HG03060 (cell line): ENCODE data around the gene NDRG3.
"Not testable (repeated sequence)": the region's sequence is repeated elsewhere in the genome, so short reads cannot be mapped to it uniquely, and the experiment has no call there.

ENCODE experiments used
- ATAC-seq: cut with Tn5 transposase; IDR thresholded peaks from one replicate; pipeline ENCODE4 v1.9.1; 2021; ENCODE audit warnings: low read depth, moderate number of reproducible peaks; ENCODE audit not compliant: unreplicated experiment

The NDRG3 gene

DNA sequence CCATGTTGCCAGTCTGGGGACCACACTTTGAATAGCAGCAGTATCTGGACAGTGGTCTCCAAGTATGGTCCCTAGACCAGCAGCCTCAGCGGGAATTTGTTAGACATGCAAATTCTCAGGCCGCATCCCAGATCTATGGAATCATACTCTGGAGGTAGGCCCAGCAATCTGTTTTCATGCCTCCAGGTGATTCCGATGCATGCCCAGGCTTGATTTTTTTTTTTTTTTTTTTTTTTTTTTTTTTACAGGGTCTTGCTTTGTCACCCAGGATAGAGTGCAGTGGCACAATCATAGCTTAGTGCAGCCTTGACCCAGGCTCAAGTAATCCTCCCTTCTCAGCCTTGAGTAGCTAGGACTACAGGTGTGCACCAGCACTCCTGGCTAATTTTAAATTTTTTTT lies 99.2 kb downstream of the NDRG3 start:
- ATAC-seq = no peak

DNA sequence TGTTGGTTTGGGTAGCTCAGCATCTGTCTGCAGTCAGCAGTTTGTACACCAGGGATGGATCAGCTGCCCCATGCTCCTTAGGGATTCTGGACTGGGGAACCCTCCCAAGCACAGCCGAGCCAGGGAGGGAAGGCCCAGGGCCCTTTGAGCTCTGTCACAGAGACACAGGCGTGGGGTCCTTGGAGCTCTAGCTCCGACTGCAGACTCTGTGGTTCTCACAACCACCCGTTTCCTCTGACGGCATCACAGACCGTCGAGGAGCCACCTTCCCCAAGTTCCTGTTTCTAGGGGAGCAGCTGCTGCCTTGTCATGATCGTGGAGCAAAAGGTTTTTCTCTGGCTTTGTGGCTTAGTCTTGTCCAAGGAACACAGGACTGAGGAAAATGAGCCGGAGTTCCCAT lies 99.9 kb downstream of the NDRG3 start, which contains the start of gene SLA2:
TSS of gene SLA2 (minus strand) at position 199 of the 400 bp plus-strand sequence. CDS start 4,861 bp downstream, outside the sequence.
- ATAC-seq = no peak

- no peak for ATAC-seq
These were observed 100.5 kb downstream of the NDRG3 start for GRCh38 chr20:36645353-36645752.

DNA sequence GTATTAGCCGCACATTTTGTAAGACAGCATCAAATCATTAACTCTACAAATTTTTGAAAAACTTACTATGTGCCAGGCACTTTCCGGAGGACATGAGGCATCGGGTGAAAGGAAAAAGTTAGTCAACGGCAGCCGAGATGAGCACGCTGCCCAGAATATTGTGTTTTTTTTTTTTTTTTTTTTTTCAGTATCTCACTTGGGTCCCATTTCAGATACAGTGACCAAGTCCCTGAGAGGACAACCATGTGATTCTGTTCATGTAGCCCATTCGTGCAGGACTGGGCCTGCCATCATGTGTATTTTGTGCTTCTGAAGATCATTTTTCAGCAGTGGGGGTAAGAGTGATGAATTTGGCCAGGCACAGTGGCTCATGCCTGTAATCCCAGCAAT lies 101.2 kb downstream of the NDRG3 start:
- no peak for ATAC-seq

GRCh38 chr20:36644032-36644705 lies 101.7 kb downstream of the NDRG3 start:
- no peak for ATAC-seq

- no peak for ATAC-seq
These were observed 103.8 kb downstream of the NDRG3 start for GRCh38 chr20:36642136-36642535.

DNA sequence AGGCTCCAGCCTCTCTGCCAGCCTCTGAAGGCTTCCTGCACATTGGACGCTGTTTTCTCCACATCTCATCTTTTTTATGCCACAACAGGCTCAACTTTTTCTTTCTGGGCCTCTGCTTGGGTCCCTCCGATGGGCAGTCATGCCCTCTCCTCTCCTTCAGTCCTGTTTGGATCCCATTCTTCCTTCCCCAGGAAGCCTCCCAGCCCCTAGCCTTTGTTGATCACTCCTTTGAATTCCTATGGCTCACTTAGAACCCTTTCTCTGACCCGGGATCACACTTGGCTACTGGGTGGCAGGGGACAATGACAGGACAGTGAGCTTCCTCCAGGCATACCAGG lies 104.4 kb downstream of the NDRG3 start:
- ATAC-seq = no peak

DNA sequence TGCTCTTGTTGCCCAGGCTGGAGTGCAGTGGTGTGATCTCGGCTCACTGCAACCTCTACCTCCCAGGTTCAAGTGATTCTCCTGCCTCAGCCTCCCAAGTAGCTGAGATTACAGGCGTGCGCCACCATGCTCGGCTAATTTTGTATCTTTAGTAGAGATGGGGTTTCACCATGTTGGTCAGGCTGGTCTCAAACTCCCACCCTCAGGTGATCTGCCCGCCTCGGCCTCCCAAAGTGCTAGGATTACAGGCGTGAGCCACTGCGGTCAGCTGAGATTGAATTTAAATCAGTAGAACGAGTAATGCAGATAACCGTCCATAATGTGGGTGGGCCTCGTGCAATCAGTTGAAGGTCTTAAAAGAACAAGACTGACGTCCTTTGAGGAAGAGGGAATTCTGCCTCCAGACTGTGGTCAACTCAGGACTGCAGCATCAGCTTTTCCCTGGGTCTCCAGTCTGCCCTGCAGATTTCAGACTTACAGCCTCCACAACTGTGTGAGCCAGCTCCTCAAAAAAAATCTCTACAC lies 107.0 kb downstream of the NDRG3 start:
- not testable (repeated sequence) for ATAC-seq

DNA sequence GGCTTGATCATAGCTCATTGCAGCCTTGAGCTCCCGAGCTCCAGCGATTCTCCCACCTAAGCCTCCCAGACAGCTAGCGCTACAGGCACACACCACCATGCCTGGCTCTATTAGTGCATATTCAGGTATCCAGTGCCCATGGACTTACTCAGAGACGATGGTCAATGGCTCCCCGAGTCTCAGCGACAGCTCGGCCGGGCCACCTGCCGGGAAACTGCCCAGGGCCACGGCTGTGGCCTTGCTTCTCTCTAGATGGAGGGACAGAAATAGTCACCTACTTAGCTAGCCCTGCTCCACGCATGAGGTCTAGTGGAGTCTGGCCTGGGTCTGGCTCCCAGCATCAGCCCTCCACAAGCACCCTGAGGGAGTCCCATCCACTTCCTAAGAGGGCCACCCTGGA lies 111.5 kb downstream of the NDRG3 start:
- ATAC-seq = no peak

- no peak for ATAC-seq
These were observed 112.6 kb downstream of the NDRG3 start for GRCh38 chr20:36633285-36633772.

DNA sequence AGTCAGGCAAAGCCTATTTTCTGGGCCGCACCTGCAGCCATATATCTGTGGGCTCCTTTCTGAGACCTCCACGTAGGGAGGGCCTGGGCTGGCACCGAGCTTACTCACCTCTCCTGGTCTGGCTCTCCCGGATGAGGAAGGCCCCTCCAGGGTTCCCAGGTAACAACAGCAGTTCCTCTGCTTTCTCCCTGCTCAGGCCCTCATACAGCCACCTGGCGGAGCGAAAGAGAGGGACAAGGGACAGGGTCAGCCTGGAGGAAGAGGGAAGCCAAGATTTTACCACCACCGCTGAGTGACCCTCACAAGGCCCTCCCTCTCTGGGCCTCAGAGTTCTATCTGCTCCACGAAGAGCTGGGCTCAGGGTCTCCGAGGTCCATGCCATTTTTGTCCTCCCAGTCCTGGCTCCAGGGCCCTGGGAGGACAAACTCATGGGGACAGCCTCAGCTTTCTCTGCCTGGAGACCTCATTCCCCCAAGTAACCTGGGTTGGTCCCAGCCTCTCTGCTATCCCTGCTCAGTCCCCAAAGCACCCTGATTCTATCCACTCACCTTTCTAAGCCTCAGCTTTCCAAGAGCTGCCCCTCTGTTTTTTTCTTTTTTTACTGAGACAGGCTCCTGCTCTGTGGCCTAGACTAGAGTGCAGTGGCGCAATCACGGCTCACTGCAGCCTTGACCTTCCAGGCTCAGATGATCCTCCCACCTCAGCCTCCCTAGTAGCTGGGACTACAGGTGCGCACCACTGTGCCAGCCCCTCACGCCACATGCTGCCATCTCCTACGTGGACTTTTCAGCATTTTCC lies 113.2 kb downstream of the NDRG3 start:
- no peak for ATAC-seq

DNA sequence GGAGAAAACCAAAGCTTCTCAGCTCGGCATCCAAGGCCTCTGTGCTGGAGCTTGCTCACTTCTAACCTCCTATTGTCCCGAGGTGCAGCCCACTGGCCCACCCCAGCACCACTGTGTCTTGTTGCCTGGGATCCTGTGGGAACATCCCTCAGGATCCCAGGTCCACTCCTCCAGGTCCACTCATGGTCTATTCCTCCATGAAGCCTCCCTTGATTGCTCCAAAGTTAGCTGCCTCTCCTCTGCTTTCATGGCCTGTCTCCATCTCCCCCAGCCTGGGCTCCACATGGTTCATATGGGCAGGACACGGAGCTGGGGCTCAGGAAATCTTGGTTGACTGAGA lies 113.8 kb downstream of the NDRG3 start:
- ATAC-seq = no peak

DNA sequence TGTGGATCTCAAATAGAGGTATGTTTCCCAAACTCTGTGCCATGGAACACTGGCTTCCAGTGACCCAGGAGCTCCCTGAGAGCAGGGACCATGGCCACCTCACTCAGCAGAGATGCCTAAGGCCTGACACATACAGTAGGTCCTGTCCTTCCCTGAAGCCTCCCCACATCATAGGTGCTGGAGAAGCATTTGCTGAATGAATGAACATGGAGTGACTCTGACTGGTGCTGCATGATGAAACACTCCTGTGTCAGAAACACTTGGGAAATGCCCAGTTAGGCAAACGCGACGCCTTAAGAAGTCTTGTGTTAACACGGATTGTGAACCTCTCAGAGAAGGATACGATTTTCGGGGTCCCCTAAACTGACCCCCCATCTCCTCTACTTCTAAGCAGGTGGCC lies 114.2 kb downstream of the NDRG3 start:
- no peak for ATAC-seq

DNA sequence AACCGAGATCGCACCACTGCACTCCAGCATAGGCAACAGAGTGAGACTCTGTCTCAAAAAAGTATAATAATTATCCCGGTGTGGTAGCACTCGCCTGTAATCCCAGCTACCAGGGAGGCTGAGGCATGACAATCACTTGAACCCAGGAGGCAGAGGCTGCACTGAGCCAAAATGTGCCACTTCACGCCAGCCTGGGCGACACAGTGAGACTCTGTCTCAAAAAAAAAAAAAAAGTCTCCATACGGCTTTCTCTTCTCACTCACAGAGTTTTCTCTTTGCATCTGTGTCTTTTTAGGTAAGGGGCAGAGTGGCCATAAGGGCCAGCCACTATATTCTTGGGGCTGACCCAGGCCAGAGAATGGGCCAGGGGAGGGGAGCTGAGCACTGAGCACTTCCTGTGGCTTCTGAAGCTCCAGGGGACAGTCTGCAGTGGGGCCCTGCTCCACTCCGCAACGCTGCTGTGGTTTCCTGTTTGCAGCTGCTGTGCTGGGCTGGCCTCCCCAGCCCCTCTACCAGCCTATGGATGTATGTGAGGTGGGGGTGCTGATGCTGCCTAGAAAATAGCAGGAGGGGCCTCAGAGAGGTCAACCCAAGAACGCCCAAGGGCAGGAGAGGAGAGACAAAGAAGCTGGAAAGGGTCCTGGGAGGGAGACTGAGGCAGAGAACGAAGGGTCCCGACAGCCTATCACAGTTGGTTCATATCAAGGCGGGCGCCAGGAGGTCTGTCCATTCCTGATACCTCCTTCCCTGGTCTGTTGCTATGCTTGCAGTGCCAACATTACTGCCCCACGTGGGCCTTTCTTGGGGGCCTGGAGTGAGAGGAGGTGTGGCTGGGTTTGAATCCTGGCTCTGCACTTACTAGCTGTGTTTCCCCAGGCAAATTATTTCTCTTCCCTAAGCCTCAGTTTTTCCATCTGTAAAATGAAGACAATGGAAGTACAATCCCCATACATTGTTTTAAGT lies 115.9 kb downstream of the NDRG3 start:
- ATAC-seq = no peak

- ATAC-seq = no peak
These were observed 117.8 kb downstream of the NDRG3 start for GRCh38 chr20:36628076-36628475.

- no peak for ATAC-seq
These were observed 121.0 kb downstream of the NDRG3 start for GRCh38 chr20:36624944-36625324.

GRCh38 chr20:36624068-36624943 lies 121.6 kb downstream of the NDRG3 start:
- no peak for ATAC-seq

DNA sequence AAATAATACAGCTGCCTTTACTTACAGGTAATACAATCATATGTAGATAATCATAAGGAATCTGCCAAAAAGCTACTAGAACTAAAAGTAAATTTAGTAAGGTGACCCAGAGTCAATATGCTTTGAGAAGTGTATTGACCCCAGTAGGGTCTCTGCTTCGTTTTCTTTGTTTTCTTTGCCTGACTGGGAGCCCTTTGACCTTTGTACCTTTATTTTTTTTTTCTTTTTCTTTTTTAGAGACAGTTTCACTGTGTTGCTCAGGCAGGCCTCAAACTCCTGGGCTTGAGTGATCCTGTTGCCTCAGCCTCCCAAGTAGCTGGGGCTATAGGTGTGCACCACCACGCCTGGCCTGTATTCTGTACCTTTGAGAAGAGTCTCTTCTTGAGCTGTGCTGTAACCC lies 122.4 kb downstream of the NDRG3 start:
- ATAC-seq = no peak

GRCh38 chr20:36620917-36621316 lies 125.0 kb downstream of the NDRG3 start:
- no peak for ATAC-seq
